GM12878 (cell line): ENCODE measurements around the gene CACNG3. TPM values are rescaled to one million over a fixed set of nuclear protein-coding genes. Genes with fewer than 3 reads are reported as not detected.

Experiments
- ATAC-seq: fragments of 200-7000 bp; cut with Tn5 transposase; 3 replicates; pipeline ENCODE4 v1.9.1; 2020; ENCODE audit warnings: mild to moderate bottlenecking, moderate library complexity
- BruUV-seq: library from RNA; stranded (reverse); fragments of 400-500 nt; replicated peaks from 2 replicates; lab custom pipeline; 2021; lab: Mats Ljungman, UMichigan
- CTCF ChIA-PET: fragments of 300-600 bp; sonication (Branson Sonifier 250); formaldehyde crosslinking; extraction: SDS; loops from one replicate; lab custom pipeline; 2021; ENCODE audit warnings: inconsistent platforms; lab: Yijun Ruan, JAX
- POLR2A ChIA-PET: fragments of 350-600 bp; formaldehyde crosslinking; extraction: SDS; loops from one replicate; lab custom pipeline; 2021; ENCODE audit warnings: inconsistent platforms; lab: Charles Lee
- RAD21 ChIA-PET: fragments of 300-600 bp; sonication (Branson Sonifier 250); formaldehyde crosslinking; loops from one replicate; lab custom pipeline; 2023; ENCODE audit warnings: antibody characterized with exemption; ENCODE audit not compliant: unreplicated experiment; lab: Charles Lee
- SMC1A ChIA-PET: fragments of 300-600 bp; sonication (Branson Sonifier 250); formaldehyde crosslinking; loops from one replicate; lab custom pipeline; 2023; ENCODE audit not compliant: unreplicated experiment, uncharacterized antibody; lab: Charles Lee
- DNase-seq: peaks from one replicate; pipeline ENCODE4 v3.0.0-alpha.2; 2011; ENCODE audit warnings: low read depth, low spot score
- FAIRE-seq: peaks from 3 replicates; lab custom pipeline; 2011; peaks lifted over from hg19 to GRCh38; lab: Jason Lieb, UNC
- H2AFZ ChIP-seq: 2 replicates; pipeline ENCODE4 v1.6.0; 2011; ENCODE audit warnings: low read depth, low read length, control low read depth; ENCODE audit not compliant: control insufficient read depth
- H3K27ac ChIP-seq: 2 replicates; pipeline ENCODE4 v1.5.1; 2011; ENCODE audit warnings: control low read depth; ENCODE audit not compliant: control insufficient read depth, insufficient read depth
- H3K27me3 ChIP-seq, 2 experiments: replicated peaks in 1 of 2; 2 replicates each; pipeline versions ENCODE4 v1.6.0 to v1.6.1; 2011; ENCODE audit warnings: low read length in 1 of 2; ENCODE audit not compliant: control insufficient read depth in 2 of 2, insufficient read depth in 2 of 2
- H3K36me3 ChIP-seq, 2 experiments: 2 replicates each; pipeline ENCODE4 v1.5.1; 2011; ENCODE audit warnings: low read length in 1 of 2; ENCODE audit not compliant: control insufficient read depth in 2 of 2, insufficient read depth in 2 of 2
- H3K4me1 ChIP-seq: 2 replicates; pipeline ENCODE4 v1.6.1; 2011; ENCODE audit warnings: mild to moderate bottlenecking, low read length, moderate library complexity, mixed read lengths; ENCODE audit not compliant: control insufficient read depth, insufficient read depth
- H3K4me2 ChIP-seq: 2 replicates; pipeline ENCODE4 v1.6.0; 2011; ENCODE audit warnings: control low read depth; ENCODE audit not compliant: control insufficient read depth, insufficient read depth
- H3K4me3 ChIP-seq: fragments of 200-600 bp; sonication (generic); 2 replicates; pipeline ENCODE4 v1.5.1; 2016
- H3K79me2 ChIP-seq: 2 replicates; pipeline ENCODE4 v1.6.0; 2011; ENCODE audit warnings: low read length; ENCODE audit not compliant: control insufficient read depth, insufficient read depth
- H3K9ac ChIP-seq: 2 replicates; pipeline ENCODE4 v1.8.0; 2011; ENCODE audit warnings: low read length, control low read depth, mixed read lengths; ENCODE audit not compliant: control insufficient read depth, insufficient read depth
- H3K9me3 ChIP-seq: replicated peaks from 3 replicates; pipeline ENCODE4 v1.5.1; 2011; ENCODE audit warnings: mild to moderate bottlenecking, low read length; ENCODE audit not compliant: control insufficient read depth, insufficient read depth
- H4K20me1 ChIP-seq: 2 replicates; pipeline ENCODE4 v1.6.0; 2011; ENCODE audit not compliant: control insufficient read depth, insufficient read depth
- ASH2L ChIP-seq: fragments of 300-600, 200-600 bp; sonication (generic); IDR thresholded peaks from 2 replicates; pipeline ENCODE4 v1.6.1; 2017; ENCODE audit warnings: low read depth, mild to moderate bottlenecking, borderline replicate concordance
- BRCA1 ChIP-seq: IDR thresholded peaks from 2 replicates; pipeline ENCODE4 v1.6.1; 2011; ENCODE audit warnings: low read depth, low read length, improper control_type of control experiment
- GABPA ChIP-seq: IDR thresholded peaks from 2 replicates; pipeline ENCODE4 v1.6.1; 2014; ENCODE audit warnings: antibody characterized with exemption, low read depth, mild to moderate bottlenecking, inconsistent platforms
- HCFC1 ChIP-seq: fragments of 150-350 bp; IDR thresholded peaks from 2 replicates; pipeline ENCODE4 v1.6.1; 2014; ENCODE audit warnings: low read length
- KDM1A ChIP-seq: fragments of 200-600 bp; sonication (generic); IDR thresholded peaks from 2 replicates; pipeline ENCODE4 v1.6.1; 2016; ENCODE audit warnings: borderline replicate concordance
- SIX5 ChIP-seq: IDR thresholded peaks from 2 replicates; pipeline ENCODE4 v1.6.1; 2011; ENCODE audit warnings: mild to moderate bottlenecking, low read depth, low read length, moderate library complexity; ENCODE audit not compliant: severe bottlenecking
- TCF3 ChIP-seq: IDR thresholded peaks from 2 replicates; pipeline ENCODE4 v1.6.1; 2012; ENCODE audit warnings: low read depth, mild to moderate bottlenecking, low read length, borderline replicate concordance; ENCODE audit not compliant: insufficient read depth
- ZNF592 ChIP-seq: fragments of 450-650 bp; IDR thresholded peaks from 2 replicates; pipeline ENCODE4 v1.6.1; 2017; ENCODE audit warnings: mild to moderate bottlenecking, moderate library complexity
- WGBS: methylation state at CpG from one replicate; pipeline ENCODE4 v1.1.6; 2016; ENCODE audit warnings: low lambda C conversion rate; ENCODE audit not compliant: insufficient replicate concordance, insufficient coverage; ENCODE audit errors: missing lambda C conversion rate; 5-methylcytosine and 5-hydroxymethylcytosine counted together
- in situ Hi-C: fragments of 300-500 bp; cut with MboI; formaldehyde crosslinking; loops from 9 replicates; pipeline ENCODE4 v1.14.3; 2018; ENCODE audit warnings: mixed read lengths
- intact Hi-C: fragments of 100-400 bp; cut with micrococcal nuclease; formaldehyde crosslinking; loops from one replicate; pipeline ENCODE4 v1.14.2; 2022; ENCODE audit not compliant: unreplicated experiment
- polyA plus RNA-seq, 11 experiments: library from polyadenylated mRNA; depleted of rRNA in 4 of 11; unstranded in 6 of 11; stranded (reverse) in 5 of 11; fragments of >200 nt; fragmentation: Nextera tagmentation in 4 of 11; fragmentation: Illumina TruSeq in 1 of 11; extraction: Ambion mirVana in 4 of 11; extraction: Trizol in 1 of 11; gene quantifications; 1 replicate in 1 of 11; 2 replicates in 10 of 11; pipeline versions ENCODE4 v1.2.1 to v1.2.3, GENCODE V29; 2011 to 2016; ENCODE audit warnings: inconsistent platforms in 2 of 11, missing spikeins in 2 of 11, low read depth in 1 of 11
- total RNA-seq, 4 experiments: library from RNA; depleted of rRNA in 3 of 4; stranded (reverse); fragments of >200 nt in 3 of 4; fragmentation: Illumina TruSeq in 1 of 4; extraction: Trizol in 1 of 4; gene quantifications; 2 replicates each; pipeline versions ENCODE4 v1.2.1 to v1.2.3, GENCODE V29; 2013 to 2021
- TF ChIP-seq, protein P1 (sequence below): fragments of 150-350 bp; IDR thresholded peaks from 2 replicates; pipeline ENCODE4 v1.6.1; 2014; ENCODE audit warnings: mild to moderate bottlenecking, low read depth, low read length
- TF ChIP-seq, protein P2 (sequence below): IDR thresholded peaks from 2 replicates; pipeline ENCODE4 v1.6.1; 2011; ENCODE audit warnings: borderline replicate concordance, low read depth, mild to moderate bottlenecking, moderate library complexity, mixed read lengths, low read length; ENCODE audit not compliant: insufficient read depth; ENCODE audit errors: extremely low read length
- TF ChIP-seq, protein P3 (sequence below): fragments of 450-650 bp; IDR thresholded peaks from 2 replicates; pipeline ENCODE4 v1.6.1; 2018; ENCODE audit warnings: borderline replicate concordance, mild to moderate bottlenecking; ENCODE audit not compliant: partially characterized antibody

Gene CACNG3
- total and polyA plus RNA-seq, 10 of the 15 experiments (the other 5 are each of a cell fraction or from before 2014, with no cell fraction given): 0.04 TPM; not detected in 9

DNA sequence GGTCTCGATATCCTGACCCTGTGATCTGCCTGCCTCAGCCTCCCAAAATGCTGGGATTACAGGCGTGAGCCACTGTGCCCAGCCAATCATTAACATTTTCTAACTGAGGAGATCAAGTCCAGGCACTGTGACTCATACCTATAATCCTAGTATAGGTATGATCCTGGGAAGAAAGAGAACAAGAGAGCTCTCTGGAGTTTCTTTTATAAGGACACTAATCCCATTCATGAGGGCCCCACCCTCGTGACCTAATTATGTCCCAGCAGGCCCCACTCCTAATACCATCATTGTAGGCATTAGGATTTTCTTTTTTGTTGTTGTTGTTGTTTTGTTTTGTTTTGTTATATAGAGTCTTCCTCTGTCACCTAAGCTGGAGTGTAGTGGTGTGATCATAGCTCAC is 80.4 kb downstream of the CACNG3 start (continued):
- TF ChIP-seq BRCA1: no peak
- TF ChIP-seq, protein P1, sequence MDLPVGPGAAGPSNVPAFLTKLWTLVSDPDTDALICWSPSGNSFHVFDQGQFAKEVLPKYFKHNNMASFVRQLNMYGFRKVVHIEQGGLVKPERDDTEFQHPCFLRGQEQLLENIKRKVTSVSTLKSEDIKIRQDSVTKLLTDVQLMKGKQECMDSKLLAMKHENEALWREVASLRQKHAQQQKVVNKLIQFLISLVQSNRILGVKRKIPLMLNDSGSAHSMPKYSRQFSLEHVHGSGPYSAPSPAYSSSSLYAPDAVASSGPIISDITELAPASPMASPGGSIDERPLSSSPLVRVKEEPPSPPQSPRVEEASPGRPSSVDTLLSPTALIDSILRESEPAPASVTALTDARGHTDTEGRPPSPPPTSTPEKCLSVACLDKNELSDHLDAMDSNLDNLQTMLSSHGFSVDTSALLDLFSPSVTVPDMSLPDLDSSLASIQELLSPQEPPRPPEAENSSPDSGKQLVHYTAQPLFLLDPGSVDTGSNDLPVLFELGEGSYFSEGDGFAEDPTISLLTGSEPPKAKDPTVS: no peak
- TF ChIP-seq SIX5: no peak
- no peak for TF ChIP-seq GABPA
- TF ChIP-seq TCF3: no peak

- Histone ChIP-seq H4K20me1 (no peaks in the 10 kb centered on the region), H3K36me3 (no peaks in the 10 kb centered on the region), H3K9me3 (no peaks in the 10 kb centered on the region), H3K9ac (no peak overlapping the region), H3K4me1 (no peaks in the 10 kb centered on the region), H3K27me3 (no peaks in the 10 kb centered on the region), H2AFZ (no peak overlapping the region), H3K27ac (no peak overlapping the region), H3K4me3 (no peak overlapping the region), H3K4me2 (no peak overlapping the region), H3K79me2 (no peaks in the 10 kb centered on the region)
- FAIRE-seq: no peak
- WGBS: 21% methylated on average over 4 of the region's 4 CpGs
- in situ Hi-C loops (no loop called here), intact Hi-C loops (no loop called here)
- BruUV-seq: no TSS peak
- no peak for DNase-seq
- ChIA-PET POLR2A (no interaction called here), CTCF (interaction anchor here (0.6 kb wide), 1 partner anchor 221 kb away, joined by 3 read pairs; no protein-coding TSS in a partner anchor), RAD21 (no interaction called here), SMC1A (no interaction called here)
- no peak for ATAC-seq
- TF ChIP-seq ZNF592 (no peak), KDM1A (no peak), HCFC1 (no peak), ASH2L (no peak)
- TF ChIP-seq, protein P2, sequence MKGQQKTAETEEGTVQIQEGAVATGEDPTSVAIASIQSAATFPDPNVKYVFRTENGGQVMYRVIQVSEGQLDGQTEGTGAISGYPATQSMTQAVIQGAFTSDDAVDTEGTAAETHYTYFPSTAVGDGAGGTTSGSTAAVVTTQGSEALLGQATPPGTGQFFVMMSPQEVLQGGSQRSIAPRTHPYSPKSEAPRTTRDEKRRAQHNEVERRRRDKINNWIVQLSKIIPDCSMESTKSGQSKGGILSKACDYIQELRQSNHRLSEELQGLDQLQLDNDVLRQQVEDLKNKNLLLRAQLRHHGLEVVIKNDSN: no peak
- TF ChIP-seq, protein P3, sequence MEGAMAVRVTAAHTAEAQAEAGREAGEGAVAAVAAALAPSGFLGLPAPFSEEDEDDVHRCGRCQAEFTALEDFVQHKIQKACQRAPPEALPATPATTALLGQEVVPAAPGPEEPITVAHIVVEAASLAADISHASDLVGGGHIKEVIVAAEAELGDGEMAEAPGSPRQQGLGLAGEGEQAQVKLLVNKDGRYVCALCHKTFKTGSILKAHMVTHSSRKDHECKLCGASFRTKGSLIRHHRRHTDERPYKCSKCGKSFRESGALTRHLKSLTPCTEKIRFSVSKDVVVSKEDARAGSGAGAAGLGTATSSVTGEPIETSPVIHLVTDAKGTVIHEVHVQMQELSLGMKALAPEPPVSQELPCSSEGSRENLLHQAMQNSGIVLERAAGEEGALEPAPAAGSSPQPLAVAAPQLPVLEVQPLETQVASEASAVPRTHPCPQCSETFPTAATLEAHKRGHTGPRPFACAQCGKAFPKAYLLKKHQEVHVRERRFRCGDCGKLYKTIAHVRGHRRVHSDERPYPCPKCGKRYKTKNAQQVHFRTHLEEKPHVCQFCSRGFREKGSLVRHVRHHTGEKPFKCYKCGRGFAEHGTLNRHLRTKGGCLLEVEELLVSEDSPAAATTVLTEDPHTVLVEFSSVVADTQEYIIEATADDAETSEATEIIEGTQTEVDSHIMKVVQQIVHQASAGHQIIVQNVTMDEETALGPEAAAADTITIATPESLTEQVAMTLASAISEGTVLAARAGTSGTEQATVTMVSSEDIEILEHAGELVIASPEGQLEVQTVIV: no peak
Observed at GRCh38 chr16:24337013-24337412, 80.9 kb downstream of the CACNG3 start.
